Measurements from ENCODE around the gene ZFP91. TPM values are rescaled to one million over a fixed set of nuclear protein-coding genes. Genes with fewer than 3 reads are reported as not detected.

The ZFP91 gene
- total and polyA plus RNA-seq, 3 donors from 2014 or later, result 99.0 to 215 (median 126) TPM

DNA sequence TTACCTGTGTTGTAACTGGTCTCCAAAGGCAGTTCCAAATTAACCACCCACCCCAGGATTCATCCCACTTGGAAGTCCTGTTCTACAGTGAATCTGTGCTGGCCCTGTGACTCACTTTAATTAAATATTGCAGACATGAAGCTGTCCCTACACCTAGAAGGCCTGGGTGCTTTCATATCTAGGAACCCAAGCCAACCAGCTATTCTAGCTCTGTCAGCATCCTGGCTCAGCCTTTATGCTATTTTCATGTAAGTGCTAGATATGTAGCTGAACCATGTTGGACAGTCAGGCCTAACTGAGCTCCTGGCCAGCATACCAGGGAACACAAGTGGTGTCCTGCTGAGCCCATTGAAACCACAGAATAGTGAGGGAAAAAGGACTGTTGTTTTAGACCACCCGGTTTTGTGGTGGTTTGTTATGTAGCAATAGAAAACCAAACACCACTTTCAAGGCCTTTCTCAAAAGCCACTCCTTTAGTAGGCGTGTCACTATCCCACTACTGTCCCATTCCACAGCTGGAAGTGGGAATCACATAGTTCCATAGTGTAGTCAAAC is 73.9 kb downstream of the ZFP91 start:
- WGBS, 2 donors, result 80 to 90% methylated on average over 2 of the region's 2 CpGs
- Histone ChIP-seq H3K4me1 (no peaks in the 10 kb centered on the region), H3K27ac (no peak overlapping the region), H3K27me3 (no peaks in the 10 kb centered on the region), H3K36me3 (ENCODE audit: low read depth, missing control alignments) (no peaks in the 10 kb centered on the region), H3K9me3 (no peaks in the 10 kb centered on the region), H3K4me3 (no peak overlapping the region)
- intact Hi-C loops (cut with DNase I; ENCODE audit: low total_unique reads), result no loop called here
- no peak for TF ChIP-seq POLR2A (IDR thresholded peaks at IDR 0.05)
- TF ChIP-seq, protein P1, sequence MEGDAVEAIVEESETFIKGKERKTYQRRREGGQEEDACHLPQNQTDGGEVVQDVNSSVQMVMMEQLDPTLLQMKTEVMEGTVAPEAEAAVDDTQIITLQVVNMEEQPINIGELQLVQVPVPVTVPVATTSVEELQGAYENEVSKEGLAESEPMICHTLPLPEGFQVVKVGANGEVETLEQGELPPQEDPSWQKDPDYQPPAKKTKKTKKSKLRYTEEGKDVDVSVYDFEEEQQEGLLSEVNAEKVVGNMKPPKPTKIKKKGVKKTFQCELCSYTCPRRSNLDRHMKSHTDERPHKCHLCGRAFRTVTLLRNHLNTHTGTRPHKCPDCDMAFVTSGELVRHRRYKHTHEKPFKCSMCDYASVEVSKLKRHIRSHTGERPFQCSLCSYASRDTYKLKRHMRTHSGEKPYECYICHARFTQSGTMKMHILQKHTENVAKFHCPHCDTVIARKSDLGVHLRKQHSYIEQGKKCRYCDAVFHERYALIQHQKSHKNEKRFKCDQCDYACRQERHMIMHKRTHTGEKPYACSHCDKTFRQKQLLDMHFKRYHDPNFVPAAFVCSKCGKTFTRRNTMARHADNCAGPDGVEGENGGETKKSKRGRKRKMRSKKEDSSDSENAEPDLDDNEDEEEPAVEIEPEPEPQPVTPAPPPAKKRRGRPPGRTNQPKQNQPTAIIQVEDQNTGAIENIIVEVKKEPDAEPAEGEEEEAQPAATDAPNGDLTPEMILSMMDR (IDR thresholded peaks at IDR 0.05), result no peak
- no peak for DNase-seq

DNA sequence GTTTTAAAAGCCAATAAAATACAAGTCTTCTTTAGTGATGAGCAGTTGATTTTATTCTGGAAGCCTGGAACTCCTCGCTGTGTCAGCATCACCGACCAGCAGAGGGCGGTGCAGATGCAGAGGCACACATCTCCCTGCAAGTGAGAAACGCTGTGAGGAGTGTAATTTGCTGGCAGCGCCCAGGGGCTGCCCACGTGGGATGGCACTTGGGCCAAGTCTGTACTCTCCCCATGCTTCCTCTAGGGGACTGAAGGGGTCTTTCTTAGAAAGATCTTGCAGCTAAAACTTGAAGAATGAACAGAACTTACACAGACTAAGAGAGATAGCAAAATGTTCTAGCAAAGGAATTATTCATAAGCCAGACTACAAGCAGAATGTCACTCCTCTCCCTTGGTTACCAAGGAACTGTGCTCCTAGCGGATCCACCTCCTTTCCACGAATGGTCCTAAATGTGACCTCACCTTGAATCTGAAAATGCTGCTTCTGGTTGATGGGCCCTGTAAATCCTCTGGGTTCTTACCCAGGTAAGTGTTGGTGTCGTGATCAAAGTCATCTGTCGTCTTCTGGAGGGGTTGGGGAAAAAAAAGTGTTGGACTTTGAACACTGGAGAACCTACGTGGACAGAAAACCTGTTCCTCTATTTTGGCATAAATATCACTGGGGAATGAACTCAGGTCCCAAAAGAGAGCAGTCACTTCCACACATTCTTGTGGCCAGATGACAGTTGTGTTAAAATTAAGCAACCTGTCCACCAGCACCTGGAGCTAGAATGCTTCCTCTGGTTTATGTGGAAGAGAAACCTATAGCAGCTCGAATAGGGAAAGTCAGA is 75.4 kb downstream of the ZFP91 start:
- no peaks in the 10 kb centered on the region for H3K36me3 ChIP-seq (ENCODE audit: low read depth, missing control alignments)
- no peak overlapping the region for H3K27ac ChIP-seq
- 38 to 40% methylated on average over 12 of the region's 12 CpGs for WGBS, 2 donors
- H3K4me3 ChIP-seq, result no peak overlapping the region
- no peak for TF ChIP-seq POLR2A (IDR thresholded peaks at IDR 0.05)
- TF ChIP-seq, protein P1 (IDR thresholded peaks at IDR 0.05), result peak; percentile 84 to 91 (median 85)
- H3K4me1 ChIP-seq, result no peaks in the 10 kb centered on the region
- intact Hi-C loops (cut with DNase I; ENCODE audit: low total_unique reads), result no loop called here
- H3K9me3 ChIP-seq, result no peaks in the 10 kb centered on the region
- no peaks in the 10 kb centered on the region for H3K27me3 ChIP-seq
- peak; percentile 91 for DNase-seq

DNA sequence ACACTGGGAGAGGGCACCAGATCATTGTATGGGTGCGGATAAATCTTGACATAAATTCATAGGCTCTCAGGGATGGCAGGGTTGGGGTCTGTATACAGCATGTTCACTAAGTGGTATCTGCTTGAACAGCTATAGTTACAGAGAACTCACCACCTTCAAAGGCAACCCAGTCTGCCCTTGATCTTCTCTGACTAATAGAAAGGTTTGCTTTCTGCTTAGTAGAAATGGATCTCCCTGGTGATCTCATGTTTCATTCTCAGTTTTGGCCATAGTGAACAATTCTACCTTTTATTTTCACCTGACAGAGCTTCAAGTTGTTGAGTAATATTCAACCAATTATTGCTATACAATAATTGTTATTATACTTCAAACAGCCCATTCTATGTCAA is 76.0 kb downstream of the ZFP91 start:
- H3K4me1 ChIP-seq, result no peaks in the 10 kb centered on the region
- no peak for DNase-seq
- H3K27me3 ChIP-seq, result no peaks in the 10 kb centered on the region
- H3K36me3 ChIP-seq (ENCODE audit: low read depth, missing control alignments), result no peaks in the 10 kb centered on the region
- H3K9me3 ChIP-seq, result no peaks in the 10 kb centered on the region
- no peak overlapping the region for H3K4me3 ChIP-seq
- 94 to 100% methylated on average over 1 of the region's 1 CpG for WGBS, 2 donors
- intact Hi-C loops (cut with DNase I; ENCODE audit: low total_unique reads), result no loop called here
- TF ChIP-seq, protein P1 (IDR thresholded peaks at IDR 0.05), result no peak
- no peak for TF ChIP-seq POLR2A (IDR thresholded peaks at IDR 0.05)
- H3K27ac ChIP-seq, result no peak overlapping the region

DNA sequence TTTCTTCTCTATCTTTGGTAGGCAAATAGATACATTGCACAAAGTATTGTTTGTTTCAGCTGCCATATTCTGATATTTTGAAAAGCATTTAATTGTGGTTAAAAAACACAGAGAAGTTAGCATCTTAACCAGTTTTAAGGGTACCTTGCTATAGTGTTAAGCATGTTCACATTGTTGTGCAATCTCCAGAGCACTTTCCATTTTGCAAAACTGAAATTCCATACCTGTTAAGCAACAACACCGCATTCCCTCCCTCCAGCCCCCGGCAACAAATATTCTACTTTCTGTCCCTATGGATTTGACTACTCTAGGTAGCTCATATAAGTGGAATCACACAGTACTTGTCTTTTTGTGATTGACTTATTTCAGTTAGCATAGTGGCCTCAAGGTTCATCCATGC is 77.5 kb downstream of the ZFP91 start:
- H3K4me3 ChIP-seq, result no peak overlapping the region
- DNase-seq, result no peak
- H3K27ac ChIP-seq, result no peak overlapping the region
- no peaks in the 10 kb centered on the region for H3K36me3 ChIP-seq (ENCODE audit: low read depth, missing control alignments)
- intact Hi-C loops (cut with DNase I; ENCODE audit: low total_unique reads), result no loop called here
- no peaks in the 10 kb centered on the region for H3K27me3 ChIP-seq
- 95% methylated on average over 2 of the region's 2 CpGs for WGBS, 2 donors
- no peaks in the 10 kb centered on the region for H3K4me1 ChIP-seq
- TF ChIP-seq, protein P1 (IDR thresholded peaks at IDR 0.05), result no peak
- no peak for TF ChIP-seq POLR2A (IDR thresholded peaks at IDR 0.05)
- H3K9me3 ChIP-seq, result no peaks in the 10 kb centered on the region
